Measurements from ENCODE around the gene NHERF1. TPM values are rescaled to one million over a fixed set of nuclear protein-coding genes. Genes with fewer than 3 reads are reported as not detected.
A peak's percentile ranks its signal among the peaks of the same experiment; 100 is the strongest.

NHERF1 gene
- total RNA-seq, 2 experiments from 2014 or later, result 115 to 170 TPM

GRCh38 chr17:74759941-74760340 is 11.5 kb downstream of the NHERF1 start:
- Mint-ChIP-seq H3K4me3 (no peak overlapping the region), H3K9me3 (ENCODE audit: low read depth) (no peaks in the 10 kb centered on the region), H3K27ac (peak overlapping the region; percentile 83), H3K4me1 (peaks cover 58% of the 10 kb centered on the region), H3K36me3 (ENCODE audit: low read depth) (peaks cover 7% of the 10 kb centered on the region), H3K27me3 (no peaks in the 10 kb centered on the region)
- DNase-seq (no peak), ATAC-seq (no peak)
- ChIA-PET CTCF (interaction anchor here (0.5 to 8.2 kb wide), 11 partner anchors 10 to 289 kb away, joined by 3 to 82 read pairs (median 6); partner anchors contain the start of gene NHERF1), POLR2A (interaction anchor here (1.1 kb wide), 1 partner anchor 22 kb away, joined by 3 read pairs; no protein-coding TSS in a partner anchor)
- intact Hi-C loops (cut with DNase I, micrococcal nuclease), result loop anchor here in 1 of 2 experiments (2.0 kb wide), 1 partner anchor 15 kb away; no protein-coding TSS in a partner anchor

DNA sequence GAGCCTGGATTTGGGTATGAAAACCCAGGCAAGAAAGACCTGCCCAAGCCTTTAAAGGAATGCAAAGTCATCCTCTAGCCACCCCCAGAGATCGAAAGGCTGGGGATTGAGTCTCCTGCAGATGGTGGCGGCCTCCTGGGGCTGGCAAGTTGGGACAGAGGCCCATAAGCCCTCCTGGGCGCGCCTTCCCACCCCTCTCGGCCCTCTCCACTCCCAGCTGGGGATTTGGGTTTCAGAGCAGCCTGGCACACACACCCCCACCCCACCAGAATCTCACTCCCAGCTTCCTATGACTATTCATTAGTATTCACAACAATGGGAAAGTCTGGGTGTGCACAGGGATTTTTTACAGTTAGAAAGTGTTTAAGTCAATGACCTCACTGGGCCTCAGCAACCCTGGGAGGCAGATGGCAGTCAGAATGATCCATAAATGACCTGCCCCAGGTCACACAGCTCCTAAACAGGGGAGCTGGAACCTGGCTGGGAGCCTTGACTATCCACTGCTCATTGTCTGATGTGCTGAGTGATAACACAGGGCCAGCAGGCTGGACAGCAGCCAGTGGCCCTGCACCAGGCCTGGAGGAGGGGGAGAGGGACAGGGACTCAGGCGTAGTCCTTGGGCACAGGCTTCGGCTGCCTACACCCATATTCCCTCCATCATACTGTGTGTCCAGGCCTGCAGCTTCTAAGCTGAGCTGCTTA is 12.1 kb downstream of the NHERF1 start:
- intact Hi-C loops (cut with DNase I, micrococcal nuclease), result no loop called here
- Mint-ChIP-seq H3K4me3 (no peak overlapping the region), H3K4me1 (peaks cover 52% of the 10 kb centered on the region), H3K9me3 (ENCODE audit: low read depth) (no peaks in the 10 kb centered on the region), H3K27me3 (no peaks in the 10 kb centered on the region), H3K27ac (peak overlapping the region; percentile 83), H3K36me3 (ENCODE audit: low read depth) (peaks cover 10% of the 10 kb centered on the region)
- ChIA-PET CTCF (interaction anchor here (0.6 to 8.2 kb wide), 8 partner anchors 10 to 352 kb away, joined by 3 to 82 read pairs (median 5); partner anchors contain the start of gene NHERF1), POLR2A (interaction anchor here (1.1 kb wide), 1 partner anchor 23 kb away, joined by 3 read pairs; no protein-coding TSS in a partner anchor)
- no peak for ATAC-seq
- DNase-seq, result no peak

DNA sequence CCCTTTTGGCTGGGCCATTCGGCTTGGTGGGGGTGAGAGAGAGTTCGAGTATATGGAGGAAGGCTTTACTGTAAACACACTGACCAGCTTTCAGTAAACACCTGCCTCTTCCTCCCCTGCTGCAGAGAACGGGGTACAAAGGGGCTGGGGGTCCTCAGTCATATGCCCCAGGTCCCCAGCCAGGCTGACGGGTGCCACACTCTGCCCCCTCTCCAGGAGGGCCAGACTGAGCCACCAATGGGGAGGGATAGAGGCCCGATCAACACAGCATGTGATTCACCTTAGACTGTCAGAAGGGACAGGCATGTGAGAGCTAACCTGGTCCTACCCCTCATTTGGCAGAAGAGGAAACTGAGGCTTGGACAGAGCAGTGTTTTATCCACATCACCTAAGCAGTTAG is 13.0 kb downstream of the NHERF1 start:
- intact Hi-C loops (cut with DNase I, micrococcal nuclease), result no loop called here
- Mint-ChIP-seq H3K4me1 (peaks cover 49% of the 10 kb centered on the region), H3K27ac (peak overlapping the region; percentile 3), H3K9me3 (ENCODE audit: low read depth) (no peaks in the 10 kb centered on the region), H3K4me3 (no peak overlapping the region), H3K36me3 (ENCODE audit: low read depth) (peaks cover 13% of the 10 kb centered on the region), H3K27me3 (no peaks in the 10 kb centered on the region)
- DNase-seq (no peak), ATAC-seq (no peak)
- POLR2A ChIA-PET, result interaction anchor here (0.6 kb wide), 1 partner anchor 9 kb away, joined by 3 read pairs; no protein-coding TSS in a partner anchor
- CTCF ChIA-PET, result interaction anchor here (1.0 to 8.2 kb wide), 6 partner anchors 9 to 103 kb away, joined by 3 to 82 read pairs (median 8); partner anchors contain the start of gene NHERF1

- Mint-ChIP-seq H3K9me3 (ENCODE audit: low read depth) (no peaks in the 10 kb centered on the region), H3K27ac (no peak overlapping the region), H3K4me3 (no peak overlapping the region), H3K4me1 (peaks cover 44% of the 10 kb centered on the region), H3K27me3 (no peaks in the 10 kb centered on the region), H3K36me3 (ENCODE audit: low read depth) (peaks cover 16% of the 10 kb centered on the region)
- DNase-seq, result no peak
- ATAC-seq, result no peak
- intact Hi-C loops (cut with DNase I, micrococcal nuclease), result no loop called here
- ChIA-PET POLR2A (interaction anchor here (0.6 kb wide), 1 partner anchor 9 kb away, joined by 3 read pairs; no protein-coding TSS in a partner anchor), CTCF (interaction anchor here (0.6 to 1.9 kb wide), 5 partner anchors 9 to 104 kb away, joined by 3 to 9 read pairs (median 4); no protein-coding TSS in a partner anchor)
Measured at GRCh38 chr17:74761931-74762330, 13.5 kb downstream of the NHERF1 start.

DNA sequence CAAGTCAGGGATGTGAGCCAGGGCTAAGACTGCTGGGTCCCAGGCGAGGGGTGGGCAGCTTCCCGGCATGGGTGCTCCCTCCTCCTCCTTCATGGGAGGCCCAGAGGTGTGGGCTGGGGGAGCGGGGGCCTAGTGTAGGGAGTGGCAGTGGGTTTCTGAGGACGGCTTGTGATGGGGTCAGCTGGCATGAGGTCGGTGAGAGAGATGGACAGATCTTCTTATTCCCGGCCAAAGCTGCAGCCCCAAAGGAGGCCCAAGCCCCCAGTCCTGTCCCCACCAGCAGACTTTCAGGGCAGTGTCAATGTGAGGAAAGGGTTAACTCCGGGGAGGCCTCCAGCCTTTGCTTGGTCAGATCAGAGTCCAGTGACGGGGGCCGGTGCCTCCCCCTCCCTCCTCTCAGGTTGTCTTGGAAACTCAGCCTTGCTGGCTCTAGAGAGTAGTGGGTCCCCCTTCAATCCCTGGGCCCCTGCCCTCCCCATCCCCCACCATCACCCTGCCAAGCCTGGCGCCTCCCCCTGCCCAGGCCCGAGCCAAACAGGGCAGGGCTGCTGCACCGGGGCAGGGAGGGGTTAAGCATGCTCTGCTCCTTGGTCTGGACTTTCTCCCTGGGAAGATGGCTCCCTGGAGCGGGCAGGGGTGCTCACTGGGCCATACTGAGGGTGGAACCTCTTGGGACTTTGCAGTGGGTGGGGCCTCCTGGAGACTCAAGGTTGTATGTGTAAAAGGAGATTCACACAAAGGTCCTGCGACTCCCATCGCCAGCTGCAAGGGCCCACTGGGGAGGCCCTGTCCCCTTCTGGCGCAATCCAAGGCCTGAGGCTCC is 15.3 kb downstream of the NHERF1 start:
- H3K27ac Mint-ChIP-seq, result no peak overlapping the region
- H3K36me3 Mint-ChIP-seq (ENCODE audit: low read depth), result peaks cover 21% of the 10 kb centered on the region
- ChIA-PET POLR2A (no interaction called here), CTCF (interaction anchor here (0.7 to 1.9 kb wide), 3 partner anchors 18 to 30 kb away, joined by 3 to 9 read pairs (median 4); no protein-coding TSS in a partner anchor)
- no peak for DNase-seq
- intact Hi-C loops (cut with DNase I, micrococcal nuclease), result no loop called here
- no peaks in the 10 kb centered on the region for H3K27me3 Mint-ChIP-seq
- no peak overlapping the region for H3K4me3 Mint-ChIP-seq
- peaks cover 26% of the 10 kb centered on the region for H3K4me1 Mint-ChIP-seq
- ATAC-seq, result no peak
- H3K9me3 Mint-ChIP-seq (ENCODE audit: low read depth), result no peaks in the 10 kb centered on the region

DNA sequence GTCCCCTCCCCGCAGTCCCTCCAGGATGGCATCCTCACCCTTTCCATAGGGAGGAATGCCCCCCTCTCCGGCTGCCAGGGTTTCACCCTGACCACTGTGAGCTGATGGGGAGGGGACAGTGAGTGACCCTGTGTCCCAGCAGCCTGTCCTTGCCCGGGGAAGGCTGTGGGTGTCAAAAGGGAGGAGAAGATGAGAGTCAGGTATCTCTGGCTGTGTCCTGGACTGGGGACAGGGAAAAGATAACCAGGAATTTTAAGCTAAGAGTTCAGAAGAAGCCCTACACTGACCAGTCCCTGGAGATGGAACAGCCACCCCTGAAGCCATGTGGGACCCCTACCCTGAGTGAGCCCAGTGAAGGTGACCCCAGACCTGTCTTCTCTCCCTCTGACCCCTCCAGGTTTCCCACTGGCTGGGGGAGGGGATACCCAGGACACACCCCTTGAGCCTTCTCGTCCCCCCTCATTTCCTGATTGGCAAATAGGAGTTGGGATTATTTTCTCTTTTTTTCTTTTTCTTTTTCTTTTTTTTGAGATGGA is 16.4 kb downstream of the NHERF1 start:
- Mint-ChIP-seq H3K27ac (no peak overlapping the region), H3K36me3 (ENCODE audit: low read depth) (peaks cover 27% of the 10 kb centered on the region), H3K4me1 (peaks cover 15% of the 10 kb centered on the region), H3K9me3 (ENCODE audit: low read depth) (no peaks in the 10 kb centered on the region), H3K27me3 (no peaks in the 10 kb centered on the region), H3K4me3 (no peak overlapping the region)
- DNase-seq, result no peak
- intact Hi-C loops (cut with DNase I, micrococcal nuclease), result no loop called here
- POLR2A ChIA-PET, result no interaction called here
- CTCF ChIA-PET, result interaction anchor here (0.7 to 1.4 kb wide), 2 partner anchors 19 to 29 kb away, joined by 3 to 4 read pairs; no protein-coding TSS in a partner anchor
- ATAC-seq, result no peak

DNA sequence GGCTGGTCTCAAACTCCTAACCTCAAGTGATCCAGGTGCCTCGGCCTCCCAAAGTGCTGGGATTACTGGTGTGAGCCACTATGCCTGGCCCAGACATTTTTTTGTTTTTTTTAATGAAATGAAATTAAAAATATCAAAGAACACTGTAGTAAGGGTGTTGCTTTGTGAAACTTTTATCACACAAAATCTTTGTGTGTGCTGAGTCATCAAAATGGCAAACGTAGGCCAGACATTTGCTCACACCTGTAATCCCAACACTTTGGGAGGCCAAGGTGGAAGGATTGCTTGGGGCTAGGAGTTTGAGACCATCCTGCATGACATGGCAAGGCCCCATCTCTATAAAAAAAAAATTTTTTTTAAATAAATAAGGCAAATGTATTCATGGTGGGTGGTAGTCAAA is 18.0 kb downstream of the NHERF1 start:
- ATAC-seq (no peak), DNase-seq (no peak)
- ChIA-PET POLR2A (no interaction called here), CTCF (interaction anchor here (1.0 to 1.5 kb wide), 4 partner anchors 10 to 102 kb away, joined by 3 to 5 read pairs (median 3); partner anchors contain the start of gene NAT9)
- H3K27me3 Mint-ChIP-seq, result no peaks in the 10 kb centered on the region
- H3K4me3 Mint-ChIP-seq, result no peak overlapping the region
- peaks cover 10% of the 10 kb centered on the region for H3K4me1 Mint-ChIP-seq
- no peak overlapping the region for H3K27ac Mint-ChIP-seq
- H3K36me3 Mint-ChIP-seq (ENCODE audit: low read depth), result peaks cover 37% of the 10 kb centered on the region
- H3K9me3 Mint-ChIP-seq (ENCODE audit: low read depth), result no peaks in the 10 kb centered on the region
- intact Hi-C loops (cut with DNase I, micrococcal nuclease), result no loop called here

GRCh38 chr17:74767111-74767516 is 18.7 kb downstream of the NHERF1 start:
- DNase-seq (no peak), ATAC-seq (no peak)
- POLR2A ChIA-PET, result no interaction called here
- Mint-ChIP-seq H3K27me3 (no peaks in the 10 kb centered on the region), H3K9me3 (ENCODE audit: low read depth) (no peaks in the 10 kb centered on the region), H3K4me3 (no peak overlapping the region), H3K4me1 (peaks cover 8% of the 10 kb centered on the region), H3K27ac (no peak overlapping the region), H3K36me3 (ENCODE audit: low read depth) (peaks cover 37% of the 10 kb centered on the region)
- CTCF ChIA-PET, result interaction anchor here (0.9 to 1.5 kb wide), 5 partner anchors 9 to 102 kb away, joined by 3 to 5 read pairs (median 4); partner anchors contain the start of gene NAT9
- intact Hi-C loops (cut with DNase I, micrococcal nuclease), result no loop called here

DNA sequence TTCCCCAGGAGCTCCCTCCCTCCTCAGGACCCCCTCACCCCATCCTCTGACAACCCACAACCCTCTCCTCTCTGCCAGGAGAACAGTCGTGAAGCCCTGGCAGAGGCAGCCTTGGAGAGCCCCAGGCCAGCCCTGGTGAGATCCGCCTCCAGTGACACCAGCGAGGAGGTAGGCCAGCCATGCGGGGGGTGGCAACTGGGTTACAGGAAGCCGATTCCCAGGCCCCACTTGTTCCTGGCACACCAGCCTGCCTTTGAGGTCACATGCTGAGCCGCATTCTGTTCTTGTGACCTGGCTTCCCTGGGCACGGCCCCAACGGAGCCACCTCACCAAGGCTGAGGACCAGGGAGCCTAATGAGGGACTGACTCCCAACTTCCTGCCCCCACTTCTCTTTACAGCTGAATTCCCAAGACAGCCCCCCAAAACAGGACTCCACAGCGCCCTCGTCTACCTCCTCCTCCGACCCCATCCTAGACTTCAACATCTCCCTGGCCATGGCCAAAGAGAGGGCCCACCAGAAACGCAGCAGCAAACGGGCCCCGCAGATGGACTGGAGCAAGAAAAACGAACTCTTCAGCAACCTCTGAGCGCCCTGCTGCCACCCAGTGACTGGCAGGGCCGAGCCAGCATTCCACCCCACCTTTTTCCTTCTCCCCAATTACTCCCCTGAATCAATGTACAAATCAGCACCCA is 19.8 kb downstream of the NHERF1 start:
- intact Hi-C loops (cut with DNase I, micrococcal nuclease), result no loop called here
- CTCF ChIA-PET, result interaction anchor here (1.5 kb wide), 1 partner anchor 18 kb away, joined by 4 read pairs; no protein-coding TSS in a partner anchor
- DNase-seq (no peak), ATAC-seq (no peak)
- Mint-ChIP-seq H3K27ac (peak overlapping the region; percentile 28), H3K4me1 (peaks cover 8% of the 10 kb centered on the region), H3K36me3 (ENCODE audit: low read depth) (peaks cover 40% of the 10 kb centered on the region), H3K9me3 (ENCODE audit: low read depth) (no peaks in the 10 kb centered on the region), H3K4me3 (no peak overlapping the region), H3K27me3 (no peaks in the 10 kb centered on the region)
- POLR2A ChIA-PET, result interaction anchor here (0.6 kb wide), 1 partner anchor 14 kb away, joined by 3 read pairs; no protein-coding TSS in a partner anchor

DNA sequence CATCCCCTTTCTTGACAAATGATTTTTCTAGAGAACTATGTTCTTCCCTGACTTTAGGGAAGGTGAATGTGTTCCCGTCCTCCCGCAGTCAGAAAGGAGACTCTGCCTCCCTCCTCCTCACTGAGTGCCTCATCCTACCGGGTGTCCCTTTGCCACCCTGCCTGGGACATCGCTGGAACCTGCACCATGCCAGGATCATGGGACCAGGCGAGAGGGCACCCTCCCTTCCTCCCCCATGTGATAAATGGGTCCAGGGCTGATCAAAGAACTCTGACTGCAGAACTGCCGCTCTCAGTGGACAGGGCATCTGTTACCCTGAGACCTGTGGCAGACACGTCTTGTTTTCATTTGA is 20.3 kb downstream of the NHERF1 start:
- ChIA-PET CTCF (interaction anchor here (1.0 to 9.5 kb wide), 6 partner anchors 11 to 111 kb away, joined by 3 to 93 read pairs (median 21); no protein-coding TSS in a partner anchor), POLR2A (no interaction called here)
- Mint-ChIP-seq H3K27ac (peak overlapping the region; percentile 28), H3K36me3 (ENCODE audit: low read depth) (peaks cover 43% of the 10 kb centered on the region), H3K9me3 (ENCODE audit: low read depth) (no peaks in the 10 kb centered on the region), H3K27me3 (no peaks in the 10 kb centered on the region), H3K4me1 (peaks cover 11% of the 10 kb centered on the region), H3K4me3 (no peak overlapping the region)
- intact Hi-C loops (cut with DNase I, micrococcal nuclease), result no loop called here
- no peak for DNase-seq
- ATAC-seq, result no peak
